Measurements from ENCODE around the gene AGO4. TPM values are rescaled to one million over a fixed set of nuclear protein-coding genes. Genes with fewer than 3 reads are reported as not detected.
A peak's percentile ranks its signal among the peaks of the same experiment; 100 is the strongest.

Gene AGO4
- total and polyA plus RNA-seq, 8 donors = 3.2 to 10.7 (median 6.9) TPM

DNA sequence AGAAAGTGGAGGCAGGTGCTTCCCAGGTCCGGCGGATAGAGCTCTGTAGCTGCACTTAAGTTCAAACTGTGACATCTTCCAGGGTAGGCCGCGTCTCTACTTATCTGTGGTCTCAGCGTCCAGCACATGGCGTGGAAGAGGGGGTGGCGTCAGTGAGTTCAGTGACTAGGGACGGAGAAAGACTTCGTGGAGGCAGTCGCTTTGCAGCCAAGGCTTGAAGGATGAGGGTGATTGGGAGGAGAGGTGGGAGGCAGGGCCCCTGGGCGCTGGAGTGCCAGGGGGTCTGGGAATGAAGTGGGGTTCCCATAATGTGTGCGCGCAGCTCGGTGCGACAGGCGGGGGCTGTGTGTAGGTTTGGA lies 74.7 kb downstream of the AGO4 start:
- 38 to 41% methylated on average over 16 of the region's 16 CpGs for WGBS, 2 donors
- FAIRE-seq (no peak), DNase-seq (no peak), ATAC-seq (no peak)
- Histone ChIP-seq H3K9me3 (no peaks in the 10 kb centered on the region), H3K27ac (no peak overlapping the region), H3K36me3 (no peaks in the 10 kb centered on the region), H3K4me1 (peaks cover 6 to 8% (median 7%) of the 10 kb centered on the region in 3 donors), H3K4me3 (peak overlapping the region in 2 of 4 donors; percentile 99 to 100), H3K27me3 (no peaks in the 10 kb centered on the region)
- TF ChIP-seq, protein P1, sequence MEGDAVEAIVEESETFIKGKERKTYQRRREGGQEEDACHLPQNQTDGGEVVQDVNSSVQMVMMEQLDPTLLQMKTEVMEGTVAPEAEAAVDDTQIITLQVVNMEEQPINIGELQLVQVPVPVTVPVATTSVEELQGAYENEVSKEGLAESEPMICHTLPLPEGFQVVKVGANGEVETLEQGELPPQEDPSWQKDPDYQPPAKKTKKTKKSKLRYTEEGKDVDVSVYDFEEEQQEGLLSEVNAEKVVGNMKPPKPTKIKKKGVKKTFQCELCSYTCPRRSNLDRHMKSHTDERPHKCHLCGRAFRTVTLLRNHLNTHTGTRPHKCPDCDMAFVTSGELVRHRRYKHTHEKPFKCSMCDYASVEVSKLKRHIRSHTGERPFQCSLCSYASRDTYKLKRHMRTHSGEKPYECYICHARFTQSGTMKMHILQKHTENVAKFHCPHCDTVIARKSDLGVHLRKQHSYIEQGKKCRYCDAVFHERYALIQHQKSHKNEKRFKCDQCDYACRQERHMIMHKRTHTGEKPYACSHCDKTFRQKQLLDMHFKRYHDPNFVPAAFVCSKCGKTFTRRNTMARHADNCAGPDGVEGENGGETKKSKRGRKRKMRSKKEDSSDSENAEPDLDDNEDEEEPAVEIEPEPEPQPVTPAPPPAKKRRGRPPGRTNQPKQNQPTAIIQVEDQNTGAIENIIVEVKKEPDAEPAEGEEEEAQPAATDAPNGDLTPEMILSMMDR (IDR thresholded peaks at IDR 0.05) = no peak
- intact Hi-C loops (cut with DNase I) = no loop called here

- H3K36me3 ChIP-seq = no peaks in the 10 kb centered on the region
- intact Hi-C loops (cut with DNase I) = no loop called here
- peak; percentile 92 to 99 (median 96) for DNase-seq
- no peak for FAIRE-seq
- ATAC-seq = peak; percentile 97 to 99 (median 98)
- peak within 1 kb of the TSS; percentile 55 to 100 (median 98) for H3K4me3 ChIP-seq
- H3K27ac ChIP-seq = peak within 1 kb of the TSS; percentile 45 to 73 (median 68)
- TF ChIP-seq, protein P1 (IDR thresholded peaks at IDR 0.05) = peak; percentile 97 to 99 (median 98)
- no peaks in the 10 kb centered on the region for H3K27me3 ChIP-seq
- no peaks in the 10 kb centered on the region for H3K9me3 ChIP-seq
- H3K4me1 ChIP-seq = peaks cover 6 to 8% (median 7%) of the 10 kb centered on the region in 3 donors
- WGBS, 2 donors = 1 to 2% methylated on average over 47 to 58 of the region's 58 CpGs
Measured at GRCh38 chr1:35882945-35883634, 75.3 kb downstream of the AGO4 start, which contains the start of gene AGO1. Gene AGO1 (plus strand): TSS chr1:35883209. CDS start chr1:35883422, 213 bp downstream.

- Histone ChIP-seq H3K27me3 (no peaks in the 10 kb centered on the region), H3K4me3 (peak overlapping the region; percentile 55 to 100 (median 98)), H3K4me1 (peaks cover 6 to 8% (median 7%) of the 10 kb centered on the region in 3 donors), H3K27ac (peak overlapping the region; percentile 45 to 73 (median 68)), H3K9me3 (no peaks in the 10 kb centered on the region), H3K36me3 (no peaks in the 10 kb centered on the region)
- DNase-seq (peak; percentile 47 to 84 (median 64)), FAIRE-seq (no peak), ATAC-seq (peak; percentile 46 to 55 (median 49))
- TF ChIP-seq, protein P1 (IDR thresholded peaks at IDR 0.05) = no peak
- intact Hi-C loops (cut with DNase I) = no loop called here
- 1 to 3% methylated on average over 24 to 29 of the region's 29 CpGs for WGBS, 2 donors
Measured at GRCh38 chr1:35883635-35884101, 75.9 kb downstream of the AGO4 start.

DNA sequence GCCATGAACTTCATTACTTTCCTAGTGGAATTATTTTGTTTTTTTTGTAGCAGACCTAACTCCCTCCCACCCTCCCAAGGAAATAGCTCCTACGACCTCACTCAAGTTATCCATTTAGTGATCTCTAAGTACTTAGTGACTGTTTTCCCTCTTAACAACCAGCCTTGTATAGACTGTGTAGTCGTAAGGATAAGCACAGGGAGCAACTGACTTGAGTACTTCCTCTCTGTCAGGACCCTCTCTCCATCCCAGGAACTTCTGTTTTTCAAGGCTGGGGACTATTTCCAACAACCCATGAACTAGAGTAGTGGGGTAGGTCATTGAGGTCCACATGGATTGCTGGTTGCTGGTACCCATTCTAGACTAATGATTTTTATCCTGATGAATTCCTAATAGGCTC lies 77.1 kb downstream of the AGO4 start:
- intact Hi-C loops (cut with DNase I) = no loop called here
- no peak overlapping the region for H3K27ac ChIP-seq
- FAIRE-seq (no peak), DNase-seq (no peak), ATAC-seq (no peak)
- no peaks in the 10 kb centered on the region for H3K27me3 ChIP-seq
- TF ChIP-seq, protein P1 (IDR thresholded peaks at IDR 0.05) = no peak
- peaks cover 0 to 6% (median 0%) of the 10 kb centered on the region in 3 donors for H3K36me3 ChIP-seq
- WGBS, 2 donors = 52 to 59% methylated on average over 2 of the region's 2 CpGs
- H3K4me3 ChIP-seq = no peak overlapping the region
- no peaks in the 10 kb centered on the region for H3K9me3 ChIP-seq
- peaks cover 6 to 8% (median 7%) of the 10 kb centered on the region in 3 donors for H3K4me1 ChIP-seq
